HG02763 (cell line): Measurements from ENCODE around the gene THAP7.
"Not testable (repeated sequence)": the region's sequence is repeated elsewhere in the genome, so short reads cannot be mapped to it uniquely, and the experiment has no call there.

Experiments used
- ATAC-seq: cut with Tn5 transposase; IDR thresholded peaks from one replicate; pipeline ENCODE4 v1.9.1; 2021; ENCODE audit warnings: mild to moderate bottlenecking, moderate library complexity; ENCODE audit not compliant: unreplicated experiment

The THAP7 gene

DNA sequence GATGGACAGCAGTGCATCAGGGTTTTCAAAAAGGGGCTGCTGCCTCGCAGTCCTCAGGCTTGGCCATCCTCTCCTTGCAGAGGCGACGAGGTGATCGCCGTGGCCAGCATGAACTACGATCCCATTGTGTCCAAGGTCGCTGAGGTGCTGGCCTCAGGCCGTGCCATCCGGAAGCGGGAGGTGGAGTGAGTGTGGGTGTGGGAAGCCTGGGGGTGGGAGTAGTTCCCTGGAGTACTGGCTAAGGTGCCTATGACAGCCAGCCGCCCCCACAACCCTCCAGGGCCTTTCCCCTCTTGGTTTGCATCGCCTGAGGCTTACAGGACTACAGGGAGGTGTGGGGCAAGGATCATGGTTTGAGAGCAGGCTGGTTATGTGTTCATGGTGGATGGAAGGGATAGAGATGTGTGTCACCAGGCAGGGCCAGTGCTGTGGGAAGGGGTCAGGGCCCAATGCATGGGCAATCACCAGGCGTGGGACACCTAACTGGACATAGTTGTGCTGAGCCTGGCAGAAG, 21.9 kb downstream of the THAP7 start:
- no peak for ATAC-seq

DNA sequence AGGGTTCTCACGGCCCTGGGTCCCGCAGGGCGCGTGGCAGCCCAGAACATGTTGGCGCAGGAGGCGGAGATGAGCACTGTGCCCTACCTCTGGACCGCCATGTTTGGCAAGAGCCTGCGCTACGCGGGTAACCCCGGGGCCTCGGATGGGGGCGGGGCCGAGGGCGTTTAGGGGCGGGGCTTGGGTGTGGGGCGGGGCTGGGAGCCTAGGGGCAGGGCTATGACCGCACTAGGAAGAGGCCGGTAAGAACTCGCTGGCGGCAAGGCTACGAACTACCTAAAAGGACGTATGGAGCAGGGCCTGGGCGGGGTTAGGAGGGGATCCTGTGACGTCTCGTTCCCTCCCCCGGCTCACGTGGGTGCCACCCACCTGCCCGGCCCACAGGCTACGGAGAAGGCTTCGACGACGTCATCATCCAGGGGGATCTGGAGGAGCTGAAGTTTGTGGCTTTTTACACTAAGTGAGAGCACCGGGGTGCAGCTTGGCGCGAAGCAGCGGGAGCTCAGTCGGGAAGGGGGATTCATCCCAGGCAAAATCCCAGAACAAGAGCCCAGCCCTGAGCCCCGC, 22.6 kb downstream of the THAP7 start:
- ATAC-seq: no peak

DNA sequence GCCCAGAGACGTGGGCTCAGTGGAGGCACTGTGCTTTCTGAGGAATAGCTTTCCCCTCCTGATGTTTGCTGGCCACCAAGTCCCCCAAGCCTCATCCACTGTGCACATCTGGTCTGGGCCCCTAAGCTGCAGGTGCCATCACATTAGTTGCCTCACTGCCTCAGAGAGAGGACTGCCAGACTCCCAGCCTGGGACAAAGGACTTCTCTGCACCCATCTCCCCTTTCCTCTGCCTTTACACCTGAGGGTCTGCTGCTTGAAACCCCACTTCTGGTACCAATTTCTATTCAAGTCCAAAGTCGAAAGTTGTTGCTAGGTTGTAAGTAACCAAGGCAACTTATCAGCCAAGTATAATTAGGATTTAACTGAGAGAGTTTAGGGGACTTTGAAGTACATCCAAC, 23.5 kb downstream of the THAP7 start:
- no peak for ATAC-seq

DNA sequence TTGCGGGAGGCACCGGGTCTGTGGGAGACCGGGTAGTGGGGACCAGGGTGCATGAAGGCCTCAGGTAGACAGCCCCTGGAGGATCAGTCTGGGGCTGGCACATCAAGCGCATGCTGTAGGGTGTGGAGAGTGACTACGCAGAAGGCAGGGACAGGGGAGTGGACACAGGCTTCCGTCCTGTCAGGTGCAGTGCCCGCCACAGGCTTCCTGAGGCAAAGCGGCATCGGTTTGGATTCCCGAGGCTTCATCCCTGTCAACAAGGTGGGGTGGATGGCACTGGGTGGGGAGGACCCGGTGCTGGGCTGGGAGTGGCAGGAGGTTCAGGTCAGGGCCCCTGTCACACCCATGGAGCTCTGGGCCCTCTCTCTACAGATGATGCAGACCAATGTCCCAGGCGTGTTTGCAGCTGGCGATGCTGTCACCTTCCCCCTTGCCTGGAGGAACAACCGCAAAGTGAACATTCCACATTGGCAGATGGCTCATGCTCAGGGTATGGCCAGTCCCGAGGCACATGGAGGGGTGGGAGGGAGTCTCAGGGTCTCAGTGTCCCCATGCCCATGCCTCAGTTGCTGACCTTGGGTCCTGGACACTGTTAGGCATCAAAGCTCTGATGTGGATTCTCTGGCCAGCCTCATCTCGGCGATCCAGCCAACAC, 24.3 kb downstream of the THAP7 start:
- ATAC-seq: no peak

DNA sequence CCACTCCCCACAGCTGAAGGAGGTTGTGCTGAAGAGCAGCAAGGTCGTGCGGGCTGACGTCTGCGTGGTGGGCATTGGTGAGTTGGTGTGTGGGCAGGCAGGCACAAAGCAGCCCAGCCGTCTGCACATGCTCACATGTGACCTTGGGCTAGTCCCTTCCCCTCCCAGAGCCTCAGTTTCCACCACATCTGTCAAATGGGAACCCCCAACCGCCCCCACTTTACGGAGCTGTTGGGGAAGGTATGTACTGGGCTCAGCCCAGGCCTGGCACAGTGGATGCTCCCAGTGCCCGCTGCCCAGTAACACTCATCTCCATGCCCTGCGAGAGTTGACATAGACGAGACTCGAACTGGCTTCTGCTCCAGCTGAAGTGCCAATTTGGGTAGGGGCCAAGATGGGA, 24.9 kb downstream of the THAP7 start:
- ATAC-seq: no peak

DNA sequence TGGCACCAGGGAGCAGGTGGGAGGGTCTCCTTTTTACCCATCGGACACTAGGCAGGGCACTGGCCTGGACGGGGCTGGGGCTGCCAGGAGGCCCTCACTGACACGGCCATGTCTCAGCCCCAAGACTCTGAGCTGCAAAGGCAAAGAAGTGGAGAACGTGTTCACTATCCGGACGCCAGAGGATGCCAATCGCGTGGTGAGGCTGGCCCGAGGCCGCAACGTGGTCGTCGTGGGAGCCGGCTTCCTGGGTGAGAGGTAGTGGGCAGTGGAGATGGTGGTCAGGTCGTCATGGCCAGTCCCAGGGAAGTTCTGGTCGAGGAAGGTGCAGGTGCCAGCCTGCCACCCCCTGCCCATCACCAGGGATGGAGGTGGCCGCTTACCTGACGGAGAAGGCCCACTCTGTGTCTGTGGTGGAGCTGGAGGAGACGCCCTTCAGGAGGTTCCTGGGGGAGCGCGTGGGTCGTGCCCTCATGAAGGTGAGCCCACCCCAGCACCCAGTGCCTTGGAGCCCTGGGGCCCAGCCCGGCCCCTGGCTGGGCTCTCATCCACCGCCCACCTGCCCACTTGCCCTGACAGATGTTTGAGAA, 25.5 kb downstream of the THAP7 start:
- ATAC-seq: no peak

DNA sequence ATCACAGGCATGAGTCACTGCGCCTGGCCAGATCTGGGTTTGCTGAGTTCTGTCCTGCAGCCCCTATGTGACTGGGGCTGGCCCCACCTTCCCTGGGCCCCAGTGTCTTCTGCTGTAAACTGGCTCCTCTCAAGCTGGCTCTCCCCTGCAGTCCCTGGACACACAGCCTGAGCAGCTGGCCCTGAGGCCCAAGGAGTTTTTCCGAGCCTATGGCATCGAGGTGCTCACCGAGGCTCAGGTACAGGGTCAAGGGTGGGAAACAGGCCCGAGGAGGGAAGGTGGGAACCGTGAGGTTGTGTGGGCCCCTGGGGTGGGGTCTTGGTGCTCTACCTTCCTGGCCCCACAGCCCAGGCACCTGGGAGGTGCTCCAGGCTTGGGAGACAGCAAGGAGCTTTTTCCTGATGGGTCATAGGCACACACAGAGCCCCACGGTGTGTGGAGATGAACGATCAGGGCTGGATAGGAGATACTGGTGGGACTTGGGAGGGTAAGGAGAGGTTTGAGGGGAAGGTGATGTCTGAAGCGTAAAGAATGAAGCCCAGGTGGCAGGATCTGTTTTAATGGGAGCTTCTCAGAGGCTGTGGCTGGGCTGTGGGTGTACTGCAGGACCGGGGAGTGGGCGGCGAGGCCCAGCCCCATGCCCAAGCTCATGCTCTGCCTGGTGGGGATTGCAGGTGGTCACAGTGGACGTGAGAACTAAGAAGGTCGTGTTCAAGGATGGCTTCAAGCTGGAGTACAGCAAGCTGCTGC, 26.2 kb downstream of the THAP7 start:
- ATAC-seq: no peak

DNA sequence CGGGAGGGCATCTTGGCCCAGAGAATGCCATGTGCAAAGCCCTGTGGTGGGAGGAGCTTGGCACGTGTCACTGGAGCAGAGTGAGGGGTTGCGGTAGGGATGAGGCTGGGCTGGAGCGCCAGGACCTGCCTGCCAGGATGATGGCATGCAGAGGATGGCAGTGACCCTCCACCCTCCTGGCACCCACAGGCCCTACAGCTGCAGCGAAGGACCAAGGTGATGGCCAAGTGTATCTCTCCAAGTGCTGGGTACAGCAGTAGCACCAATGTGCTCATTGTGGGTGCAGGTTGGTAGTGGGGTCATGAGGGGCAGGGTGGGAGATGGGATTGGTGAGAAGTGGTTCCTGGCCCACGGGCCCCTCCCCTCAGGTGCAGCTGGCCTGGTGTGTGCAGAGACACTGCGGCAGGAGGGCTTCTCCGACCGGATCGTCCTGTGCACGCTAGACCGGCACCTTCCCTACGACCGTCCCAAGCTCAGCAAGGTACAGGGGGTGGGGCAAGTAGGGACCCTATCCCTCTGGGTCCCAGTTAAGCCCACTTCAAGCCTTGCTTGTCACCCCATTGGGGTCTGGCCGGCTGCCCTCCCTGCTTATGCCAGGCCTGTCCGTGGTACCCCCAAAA, 27.5 kb downstream of the THAP7 start:
- ATAC-seq: no peak

DNA sequence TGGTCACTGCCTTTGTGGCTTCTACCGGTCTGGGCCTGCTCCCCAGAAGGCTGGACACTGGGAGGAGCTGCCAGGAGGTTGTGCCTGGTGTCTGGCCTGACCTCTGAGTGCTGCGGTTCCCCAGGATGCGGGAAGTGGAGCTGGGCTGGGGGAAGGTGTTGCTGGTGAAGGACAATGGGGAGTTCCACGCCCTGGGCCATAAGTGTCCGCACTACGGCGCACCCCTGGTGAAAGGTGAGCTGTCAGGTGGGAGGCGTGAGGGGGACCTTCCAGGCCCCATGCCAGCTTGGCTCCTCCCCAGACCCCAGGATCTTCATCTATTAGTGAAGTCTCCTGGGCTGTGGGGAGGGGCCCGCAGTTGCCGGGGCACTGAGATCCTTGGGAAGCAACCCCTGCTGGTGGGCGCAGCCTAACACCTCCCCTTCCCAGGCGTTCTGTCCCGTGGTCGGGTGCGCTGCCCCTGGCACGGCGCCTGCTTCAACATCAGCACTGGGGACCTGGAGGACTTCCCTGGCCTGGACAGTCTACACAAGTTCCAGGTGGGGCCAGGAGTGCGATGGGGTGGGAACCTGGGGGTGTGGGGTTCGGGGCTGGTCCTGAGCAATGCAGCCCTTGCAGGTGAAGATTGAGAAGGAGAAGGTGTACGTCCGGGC, 28.2 kb downstream of the THAP7 start:
- ATAC-seq: no peak

DNA sequence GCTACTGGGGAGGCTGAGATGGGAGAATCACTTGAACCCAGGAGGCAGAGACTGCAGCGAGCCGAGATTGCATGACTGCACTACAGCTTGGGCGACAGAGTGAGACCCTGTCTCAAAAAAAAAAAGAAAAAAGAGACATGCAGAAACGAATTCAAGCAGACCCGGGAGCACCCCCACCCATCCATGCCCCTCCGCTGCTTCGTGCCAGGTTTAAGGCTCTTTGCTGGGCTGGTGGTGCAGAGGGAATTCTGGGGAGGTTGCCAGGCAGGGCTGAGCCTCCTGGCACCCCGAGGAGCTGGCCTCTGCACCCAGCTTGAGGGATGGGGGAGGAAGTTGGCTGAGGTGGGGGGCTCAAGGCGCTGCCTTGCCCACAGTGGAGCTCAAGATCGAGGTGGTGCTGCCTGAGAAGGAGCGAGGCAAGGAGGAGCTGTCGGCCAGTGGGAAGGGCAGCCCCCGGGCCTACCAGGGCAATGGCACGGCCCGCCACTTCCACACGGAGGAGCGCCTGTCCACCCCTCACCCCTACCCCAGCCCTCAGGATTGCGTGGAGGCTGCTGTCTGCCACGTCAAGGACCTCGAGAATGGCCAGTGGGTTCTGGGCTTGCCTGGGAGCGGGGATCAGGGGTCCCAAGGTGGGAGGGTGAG, 28.9 kb downstream of the THAP7 start:
- no peak for ATAC-seq

DNA sequence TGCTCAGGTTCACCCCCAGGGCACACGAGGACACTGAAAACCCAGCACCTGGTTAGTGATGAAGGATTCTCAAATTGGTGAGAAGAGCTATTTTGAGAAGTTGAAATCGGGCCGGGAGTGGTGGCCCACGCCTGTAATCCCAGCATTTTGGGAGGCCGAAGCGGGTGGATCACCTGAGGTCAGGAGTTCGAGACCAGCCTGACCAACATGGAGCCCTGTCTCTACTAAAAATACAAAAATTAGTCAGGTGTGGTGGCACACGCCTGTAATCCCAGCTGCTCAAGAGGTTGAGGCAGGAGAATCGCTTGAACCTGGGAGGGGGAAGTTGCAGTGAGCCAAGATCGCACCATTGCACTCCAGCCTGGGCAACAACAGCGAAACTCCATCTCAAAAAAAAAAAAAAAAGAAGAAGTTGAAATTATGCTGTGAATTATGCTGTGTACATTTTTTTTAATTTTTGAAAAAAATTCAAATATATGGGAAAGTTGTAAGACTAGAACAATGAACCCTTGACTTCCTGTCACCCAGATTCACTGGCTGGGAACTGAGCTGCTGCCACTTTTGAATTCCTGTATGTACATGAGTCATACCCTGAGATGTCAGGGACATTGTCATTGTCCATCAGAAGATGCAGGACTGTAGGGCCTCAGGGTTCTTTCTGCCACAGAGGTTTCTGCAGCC, 29.8 kb downstream of the THAP7 start:
- not testable (repeated sequence) for ATAC-seq

DNA sequence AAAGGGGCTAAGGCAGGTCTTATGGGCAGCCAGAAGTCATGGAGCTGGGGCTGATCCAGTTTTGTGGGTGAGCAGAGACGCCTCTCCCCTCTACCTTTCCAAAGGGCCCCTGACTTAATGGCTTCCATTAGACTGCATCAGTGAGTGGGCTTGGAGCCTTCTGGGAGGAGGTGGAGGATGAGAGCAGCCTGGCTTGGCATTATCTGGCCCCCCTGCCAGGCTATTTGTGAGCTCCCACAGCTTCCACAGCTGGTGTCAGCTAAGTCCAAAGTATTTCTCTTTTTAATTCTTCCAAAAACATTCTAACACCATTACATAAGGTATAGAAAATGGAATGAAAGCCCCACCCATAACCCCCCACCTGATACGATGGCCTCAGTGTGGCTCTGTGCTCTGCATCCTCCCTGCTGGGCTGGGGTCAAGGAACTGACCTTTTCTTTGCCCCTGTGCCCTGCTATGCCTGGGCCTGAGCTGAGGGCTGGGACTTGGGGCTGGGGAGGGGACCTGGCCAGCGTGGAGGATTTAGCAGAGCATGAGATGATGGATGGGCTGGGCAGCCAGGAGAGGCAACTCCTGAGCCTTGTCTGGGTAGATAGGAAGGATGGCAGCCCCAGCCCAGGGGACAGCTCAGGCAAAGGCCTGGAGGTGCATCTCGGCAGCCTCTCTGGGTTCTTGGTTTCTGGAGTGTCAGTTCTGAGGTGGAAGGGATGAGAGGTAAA, 30.8 kb downstream of the THAP7 start:
- ATAC-seq: no peak

DNA sequence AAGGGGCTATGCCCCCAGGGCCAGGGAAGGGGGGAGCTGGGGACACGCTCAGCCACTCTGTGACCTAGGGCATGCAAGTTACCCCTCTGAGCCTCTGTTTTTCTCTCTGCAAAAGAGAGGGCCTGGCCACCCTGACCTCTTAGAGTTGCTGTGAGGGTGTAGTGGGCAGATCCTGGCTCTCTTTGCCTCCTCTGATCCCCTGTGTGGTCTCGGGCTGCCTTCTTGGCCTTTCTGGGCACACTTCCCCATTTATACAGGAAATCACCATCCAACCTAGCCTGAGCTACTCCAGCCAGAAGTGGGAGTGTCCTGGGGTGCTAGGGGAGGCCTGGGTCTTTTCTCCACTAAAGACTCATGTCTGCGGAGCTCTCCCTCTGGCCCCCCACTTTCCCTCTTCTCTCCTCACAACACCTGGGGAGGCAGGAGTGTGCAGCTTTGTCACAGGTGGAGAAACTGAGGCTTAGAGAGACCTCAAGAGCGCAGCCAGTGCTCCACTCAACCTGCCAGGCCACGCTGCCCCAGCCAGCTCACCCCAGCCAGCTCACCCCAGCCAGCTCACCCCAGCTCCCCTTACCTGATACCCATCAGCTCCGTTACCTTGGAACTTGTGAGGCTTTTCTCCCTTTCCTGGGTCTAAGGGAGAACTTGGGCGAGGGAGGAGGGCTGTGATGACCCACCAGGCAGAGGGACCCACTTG, 33.5 kb downstream of the THAP7 start:
- ATAC-seq: no peak

DNA sequence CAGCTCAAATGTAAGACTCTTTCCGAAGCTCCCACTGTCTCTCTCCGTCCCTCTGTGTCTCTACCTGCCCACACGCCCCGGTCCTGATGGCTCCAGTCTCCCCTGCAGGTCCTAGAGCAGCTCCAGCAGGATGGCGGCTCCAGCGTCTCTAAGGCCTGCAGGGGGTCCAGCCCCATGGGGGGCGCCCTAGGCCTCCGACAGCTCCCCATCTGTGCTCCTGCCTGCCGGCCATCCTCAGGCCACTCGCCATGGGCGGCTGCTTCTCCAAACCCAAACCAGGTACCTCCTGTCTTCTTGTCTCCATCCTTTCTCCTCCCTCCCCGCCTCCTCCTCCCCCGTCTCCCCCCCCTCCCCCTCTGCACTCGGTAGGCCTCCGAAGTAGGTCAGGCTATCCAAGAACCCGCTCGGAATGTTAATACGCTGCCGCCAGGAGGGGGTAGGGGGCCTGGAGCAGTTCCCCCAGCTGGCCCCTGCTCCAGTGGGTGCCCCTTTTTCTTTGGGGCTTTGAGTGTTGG, 34.2 kb downstream of the THAP7 start:
- no peak for ATAC-seq

DNA sequence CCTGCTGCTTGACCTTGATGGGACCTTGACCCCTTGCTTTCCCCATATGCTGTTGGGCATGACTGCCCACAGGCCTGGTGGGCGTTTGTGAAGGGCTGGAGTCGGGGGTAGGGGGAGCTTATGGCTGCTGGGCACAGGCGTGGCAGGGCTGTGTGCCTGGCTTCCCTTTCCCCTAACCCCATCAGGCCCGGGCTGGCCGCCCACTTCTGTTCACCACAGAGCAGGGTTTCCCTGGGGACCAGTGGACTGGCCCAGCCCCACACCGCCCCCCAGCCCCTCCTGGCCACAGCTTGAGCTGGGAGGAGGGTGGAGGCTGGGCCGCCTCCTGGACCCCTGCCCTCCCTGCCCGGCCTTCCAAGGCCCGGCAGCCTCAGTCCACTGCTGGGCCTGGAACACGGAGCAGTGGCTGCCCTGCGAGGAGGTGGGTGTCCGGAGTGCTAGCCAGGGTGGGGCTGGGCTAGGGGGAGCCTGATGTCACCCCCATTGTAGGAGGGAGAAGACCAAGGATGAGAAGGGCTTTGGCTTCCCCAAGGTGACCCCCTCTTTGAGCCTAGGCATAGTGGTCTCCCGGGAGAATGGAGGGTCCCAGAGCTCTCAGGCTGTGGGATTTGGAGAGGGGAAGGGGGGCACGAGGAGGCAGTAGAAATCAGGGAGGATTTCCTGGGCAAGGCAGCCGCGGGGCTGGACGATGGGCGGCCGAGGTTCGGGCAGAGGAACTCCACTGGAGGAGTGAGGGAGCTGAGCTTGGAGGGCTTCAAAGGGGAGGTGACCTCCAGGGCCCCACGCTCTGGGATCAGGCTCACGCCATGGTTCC, 34.8 kb downstream of the THAP7 start, which contains the start of gene AIFM3:
Gene AIFM3 (plus strand): TSS at position 373 of the 814 bp plus-strand sequence. CDS start 690 bp downstream, outside the sequence.
- no peak for ATAC-seq

DNA sequence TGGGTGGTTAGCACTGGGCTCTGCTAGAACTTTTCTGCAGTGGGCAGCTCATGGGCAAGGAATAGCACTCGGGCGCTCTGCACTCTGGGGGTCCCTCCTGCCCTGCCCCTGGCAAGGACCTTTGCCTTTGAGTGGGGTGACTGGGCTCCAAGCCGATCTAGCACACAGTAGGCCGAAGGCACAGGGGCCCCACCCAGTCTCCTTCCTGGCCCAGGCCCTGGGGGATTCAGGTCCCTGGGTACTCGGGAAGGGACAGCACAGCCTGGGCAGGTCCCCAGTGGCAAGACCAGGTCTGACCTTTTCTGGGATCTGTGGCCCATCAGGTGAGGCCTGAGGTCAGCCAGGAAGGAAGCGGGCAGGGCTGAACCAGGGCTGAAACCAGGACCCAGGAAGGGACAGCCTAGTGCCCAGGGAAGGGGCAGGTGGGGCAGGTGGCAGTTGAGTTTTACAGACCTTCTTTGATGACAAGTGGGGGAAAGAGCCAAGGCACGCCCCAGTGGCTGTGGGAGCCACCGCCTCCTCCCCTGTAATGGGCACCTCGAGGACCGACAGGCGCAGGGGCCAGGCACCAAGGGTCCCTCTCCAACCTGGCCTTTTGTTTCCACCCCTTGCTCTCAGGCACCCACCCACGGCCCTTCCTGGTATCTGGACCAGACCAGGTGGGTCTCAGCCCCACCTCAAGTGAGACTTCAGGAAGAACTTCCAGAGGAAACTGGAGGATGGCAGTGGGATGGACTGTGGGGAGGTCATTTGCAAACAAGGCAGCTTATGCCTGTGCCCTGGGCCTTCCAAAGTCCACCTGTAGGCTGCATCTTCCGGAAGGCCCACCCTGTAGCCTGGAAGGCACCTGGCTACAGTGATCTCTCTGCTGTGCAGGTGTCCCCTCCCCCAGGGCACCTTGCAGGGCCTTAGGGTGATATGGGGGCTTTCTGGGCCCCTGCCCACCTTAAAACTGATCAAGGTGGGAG, 35.7 kb downstream of the THAP7 start:
- no peak for ATAC-seq
